GM21390 (cell line): ENCODE results near the gene RTP1.
"Not testable (repeated sequence)": the region's sequence is repeated elsewhere in the genome, so short reads cannot be mapped to it uniquely, and the experiment has no call there.

Source experiments
- ATAC-seq: cut with Tn5 transposase; IDR thresholded peaks from one replicate; pipeline ENCODE4 v1.9.1; 2021; ENCODE audit not compliant: unreplicated experiment

Gene RTP1, protein sequence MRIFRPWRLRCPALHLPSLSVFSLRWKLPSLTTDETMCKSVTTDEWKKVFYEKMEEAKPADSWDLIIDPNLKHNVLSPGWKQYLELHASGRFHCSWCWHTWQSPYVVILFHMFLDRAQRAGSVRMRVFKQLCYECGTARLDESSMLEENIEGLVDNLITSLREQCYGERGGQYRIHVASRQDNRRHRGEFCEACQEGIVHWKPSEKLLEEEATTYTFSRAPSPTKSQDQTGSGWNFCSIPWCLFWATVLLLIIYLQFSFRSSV

DNA sequence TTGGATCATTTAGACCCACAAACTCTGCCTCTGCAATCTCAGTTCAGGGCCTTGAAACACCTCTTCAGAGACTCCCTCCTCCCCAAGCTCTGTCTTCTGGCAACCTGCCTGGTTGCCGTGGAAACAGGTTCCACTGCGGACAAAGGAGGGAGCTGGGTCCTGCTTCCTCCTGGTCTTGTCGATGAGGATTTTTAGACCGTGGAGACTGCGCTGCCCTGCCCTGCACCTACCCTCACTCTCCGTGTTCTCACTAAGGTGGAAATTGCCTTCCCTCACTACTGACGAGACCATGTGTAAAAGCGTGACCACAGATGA is at the start of gene RTP1:
Gene RTP1, plus strand, starts transcription at position 152 of the 315 bp plus-strand sequence. Its CDS starts 30 bp downstream, at position 182.
- ATAC-seq, result no peak

DNA sequence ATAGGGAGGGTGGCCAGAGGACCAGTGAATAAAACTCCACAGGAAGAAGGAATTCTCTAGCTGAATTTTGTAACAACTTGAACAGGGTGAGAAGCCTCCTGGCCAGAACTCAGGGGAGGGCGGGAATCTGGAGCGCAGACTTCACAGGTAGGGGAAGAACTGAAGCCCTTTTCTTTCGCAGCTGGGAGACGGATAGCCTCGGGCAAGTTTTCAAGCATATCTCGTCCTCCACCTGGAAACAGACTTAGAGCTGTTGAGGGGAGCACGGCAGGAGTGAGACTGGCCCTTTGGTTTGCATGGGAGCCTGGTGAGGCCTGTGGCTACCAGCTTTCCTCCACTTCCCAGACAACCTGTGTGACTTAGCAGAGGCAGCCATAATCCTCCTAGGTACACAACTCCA is 47.1 kb upstream of the RTP1 start:
- no peak for ATAC-seq

DNA sequence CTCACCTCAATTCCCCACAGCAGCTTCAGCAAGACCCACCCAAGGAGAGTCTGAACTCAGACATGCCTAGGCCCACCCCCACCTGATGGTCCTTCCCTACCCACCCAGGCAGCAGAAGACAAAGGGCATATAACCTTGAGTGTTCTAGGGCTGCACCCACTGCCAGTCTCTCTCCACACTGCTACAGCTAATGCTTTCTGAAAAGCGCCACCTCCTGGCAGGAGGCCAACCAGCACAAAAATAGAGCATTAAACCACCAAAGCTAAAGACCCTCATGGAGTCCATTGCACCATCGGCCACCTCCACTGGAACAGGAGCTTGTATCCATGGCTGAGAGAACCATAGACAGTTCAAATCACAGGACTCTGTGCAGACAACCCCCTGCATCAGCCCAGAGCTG is 46.7 kb upstream of the RTP1 start:
- no peak for ATAC-seq

DNA sequence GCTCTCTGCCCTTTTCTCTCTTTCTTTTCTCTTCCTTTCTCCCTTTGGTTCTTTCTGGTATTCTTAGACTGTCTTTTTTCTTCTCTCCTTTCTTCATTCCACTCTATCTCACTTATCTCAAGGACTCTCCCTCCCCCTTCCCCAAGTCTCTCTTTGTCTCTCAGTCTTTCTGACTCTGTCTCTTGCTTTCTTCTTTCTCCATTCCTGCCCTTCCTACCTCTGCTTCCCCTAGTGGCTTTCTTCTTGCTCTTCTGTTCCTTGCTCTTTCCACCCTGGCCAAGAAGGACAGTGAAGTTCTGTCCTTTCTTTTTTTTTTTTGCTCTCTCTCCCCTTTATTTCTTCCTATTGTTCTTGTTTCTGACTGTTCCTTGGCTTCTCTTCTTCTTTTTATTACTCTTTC is 35.7 kb upstream of the RTP1 start:
- ATAC-seq, result no peak

DNA sequence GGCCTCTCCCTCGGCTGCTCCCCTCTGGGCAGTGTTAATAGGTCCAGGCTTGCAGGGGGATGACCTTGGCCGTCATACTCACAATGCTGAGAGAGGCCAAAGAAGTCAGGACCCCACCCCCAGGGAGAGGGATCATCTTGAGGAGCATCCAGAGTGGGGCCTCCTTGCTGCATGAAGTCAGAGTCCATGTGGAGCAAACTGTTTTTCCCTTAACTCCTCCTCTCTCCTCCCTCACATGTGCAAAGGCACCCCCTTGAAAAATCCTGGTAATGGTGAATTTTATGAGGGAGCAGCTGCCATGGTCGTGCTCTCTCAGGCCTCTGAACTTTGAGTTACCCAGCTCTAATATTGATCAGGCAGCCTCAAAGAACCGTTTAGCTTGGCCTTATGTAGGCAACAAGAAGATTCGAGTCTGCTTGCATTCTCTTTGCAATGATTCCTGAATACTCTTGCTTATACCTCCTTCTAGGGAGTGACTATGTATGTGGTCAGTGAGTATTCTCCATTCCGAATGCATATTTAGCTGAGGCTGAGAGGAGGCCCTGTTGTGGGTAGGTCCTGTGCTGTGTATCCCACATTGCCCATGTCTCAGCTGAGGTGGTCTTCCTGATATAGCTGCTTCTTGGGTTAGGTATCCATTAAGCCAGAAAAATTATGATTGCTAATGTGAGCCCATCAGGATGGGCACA is 34.9 kb upstream of the RTP1 start:
- no peak for ATAC-seq

DNA sequence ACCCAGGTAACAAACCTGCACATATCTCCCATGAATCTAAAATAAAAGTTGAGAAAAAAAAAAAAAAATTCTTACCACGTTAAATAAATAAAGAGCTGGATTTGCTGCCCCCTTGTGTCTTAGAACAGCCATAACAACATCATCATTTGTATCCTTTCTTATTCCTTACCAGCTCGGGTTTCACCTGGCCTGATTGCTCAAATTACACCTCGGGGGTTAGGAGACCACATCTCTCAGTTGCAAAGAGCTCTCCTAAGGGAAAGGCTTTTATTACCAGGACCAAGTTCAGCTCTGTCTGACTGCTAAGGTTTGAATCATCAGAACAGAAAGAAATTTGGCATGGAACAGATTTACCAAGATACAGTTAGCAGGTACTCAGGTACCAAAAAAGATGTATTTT is 32.1 kb upstream of the RTP1 start:
- no peak for ATAC-seq

DNA sequence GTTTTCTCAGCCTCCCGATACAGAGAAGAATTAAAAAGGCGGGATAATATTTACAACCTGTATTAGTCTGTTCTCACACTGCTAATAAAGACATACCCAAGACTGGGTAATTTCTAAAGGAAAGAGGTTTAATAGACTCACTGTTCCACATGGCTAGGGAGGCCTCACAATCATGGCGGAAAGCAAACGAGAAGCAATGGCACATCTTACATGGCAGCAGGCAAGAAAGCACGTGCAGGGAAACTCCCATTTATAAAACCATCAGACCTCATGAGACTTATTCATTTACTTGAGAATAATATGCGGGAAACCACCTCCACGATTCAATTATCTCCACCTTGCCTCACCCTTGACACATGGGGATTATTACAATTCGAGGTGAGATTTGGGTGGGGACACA is 30.5 kb upstream of the RTP1 start:
- no peak for ATAC-seq

DNA sequence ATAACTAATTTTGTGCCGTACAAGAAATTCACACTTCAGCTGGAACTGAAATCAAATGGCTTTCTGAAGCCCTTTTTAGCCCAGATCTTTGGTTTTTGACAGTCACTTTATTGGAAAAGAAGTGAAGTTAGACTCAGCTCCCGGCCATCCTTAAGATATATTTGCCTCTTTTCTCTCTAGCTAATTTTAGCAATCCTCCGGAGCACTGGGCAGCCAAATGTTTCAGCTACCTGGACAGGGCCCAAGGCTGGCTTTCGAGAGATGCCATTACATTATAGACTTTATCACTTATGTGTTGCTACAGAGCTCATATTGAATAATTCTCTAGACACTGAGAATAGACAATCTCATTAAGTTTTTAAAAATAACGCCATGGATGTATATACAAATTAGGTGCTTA is 29.5 kb upstream of the RTP1 start:
- no peak for ATAC-seq

DNA sequence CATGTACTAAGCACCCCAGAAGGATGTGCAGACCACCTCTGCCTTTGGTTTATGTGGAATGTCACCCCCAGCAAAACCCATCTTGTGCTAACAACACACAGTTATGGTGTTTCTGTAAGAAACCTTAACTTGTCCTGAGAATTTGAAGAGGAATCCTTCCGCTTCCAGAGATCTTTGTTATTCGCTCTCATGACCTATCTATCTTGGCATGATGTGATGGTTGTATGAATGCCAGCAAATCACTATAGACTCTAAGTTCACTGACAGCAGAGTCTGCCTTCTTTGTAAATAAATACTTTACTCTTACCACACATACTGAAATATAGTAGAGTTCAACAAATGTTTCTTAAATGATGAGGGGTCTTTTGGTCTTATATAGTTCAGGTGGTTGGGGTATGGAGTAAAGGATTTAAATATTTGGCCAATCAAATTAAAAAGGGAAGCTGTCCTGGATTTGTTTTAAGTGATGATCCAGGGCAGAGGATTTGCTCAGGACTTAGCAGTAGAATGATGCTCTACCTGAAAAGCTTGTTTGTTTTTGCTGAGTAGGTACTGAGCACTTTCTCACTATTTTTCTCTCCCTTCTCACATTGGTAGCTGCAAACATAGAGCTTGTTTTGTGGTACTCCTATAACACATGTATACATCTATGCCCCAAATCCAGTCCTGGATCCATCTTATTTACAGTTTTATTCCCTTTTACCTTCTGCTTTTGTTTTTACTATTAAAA is 27.9 kb upstream of the RTP1 start:
- no peak for ATAC-seq

DNA sequence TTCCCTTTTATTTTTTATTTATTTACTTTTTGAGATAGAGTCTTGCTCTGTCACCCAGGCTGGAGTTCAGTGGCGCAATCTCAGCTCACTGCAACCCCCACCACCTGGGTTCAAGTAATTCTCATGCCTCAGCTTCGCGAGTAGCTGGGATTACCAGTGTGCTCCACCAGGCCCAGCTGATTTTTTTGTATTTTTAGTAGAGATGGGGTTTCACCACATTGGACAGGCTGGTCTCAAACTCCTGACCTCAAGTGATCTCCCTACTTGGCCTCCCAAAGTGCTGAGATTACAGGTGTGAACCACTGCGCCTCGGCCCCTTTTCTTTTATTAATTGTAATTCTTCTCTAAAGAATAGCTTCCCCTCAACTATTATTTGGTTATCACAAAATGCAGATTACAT is 26.4 kb upstream of the RTP1 start:
- ATAC-seq, result not testable (repeated sequence)

DNA sequence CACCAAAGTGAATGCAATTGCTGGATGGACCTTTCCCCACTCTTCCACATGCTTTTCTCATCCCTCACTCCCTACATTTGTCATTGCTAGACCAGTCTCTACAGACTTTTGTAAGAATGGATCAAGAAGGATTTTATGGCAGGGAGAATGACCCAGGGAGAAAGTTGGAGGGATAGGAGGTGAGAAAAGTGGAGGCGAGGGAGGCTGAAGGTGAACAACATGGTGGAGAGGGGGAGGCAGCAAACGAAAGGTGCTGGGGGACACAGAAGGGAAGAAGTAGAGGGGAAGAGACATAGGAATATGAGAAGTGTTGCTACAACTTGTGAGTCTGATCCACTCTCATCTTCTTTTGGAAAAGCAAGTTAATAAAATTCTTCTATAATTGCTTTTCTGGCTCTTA is 24.4 kb upstream of the RTP1 start:
- no peak for ATAC-seq

DNA sequence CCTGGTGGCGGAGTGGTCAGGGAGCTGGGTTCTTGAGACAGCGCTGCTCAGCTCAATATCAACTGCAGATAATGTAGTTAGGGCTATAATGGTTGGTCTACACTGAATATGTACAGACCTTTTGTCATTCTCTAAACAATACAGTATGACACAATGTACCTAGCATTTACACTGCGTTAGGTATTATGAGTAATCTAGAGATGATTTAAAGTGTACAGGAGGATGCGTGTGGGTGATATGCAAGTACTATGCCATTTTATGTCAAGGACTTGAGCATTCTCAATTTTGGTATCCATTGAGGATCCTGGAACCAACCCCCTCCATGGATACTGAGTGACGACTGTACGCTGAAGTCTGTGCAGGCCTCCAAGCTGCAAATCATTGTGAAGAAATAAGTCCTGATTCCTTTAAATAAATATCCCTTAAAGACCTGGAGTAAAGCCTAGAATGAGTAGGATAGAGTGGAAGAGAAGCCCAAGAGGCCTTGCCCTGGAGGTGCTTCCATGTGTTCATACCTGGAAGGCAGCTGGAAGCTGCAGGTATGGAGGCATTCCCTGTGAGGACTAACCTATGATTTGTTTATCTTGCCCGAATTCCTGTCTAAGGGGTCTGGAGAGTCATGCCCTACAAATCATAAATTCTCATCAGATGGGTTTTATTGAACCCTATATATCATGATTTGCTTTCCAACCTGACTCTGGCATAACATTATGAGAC is 15.7 kb upstream of the RTP1 start:
- ATAC-seq, result no peak

DNA sequence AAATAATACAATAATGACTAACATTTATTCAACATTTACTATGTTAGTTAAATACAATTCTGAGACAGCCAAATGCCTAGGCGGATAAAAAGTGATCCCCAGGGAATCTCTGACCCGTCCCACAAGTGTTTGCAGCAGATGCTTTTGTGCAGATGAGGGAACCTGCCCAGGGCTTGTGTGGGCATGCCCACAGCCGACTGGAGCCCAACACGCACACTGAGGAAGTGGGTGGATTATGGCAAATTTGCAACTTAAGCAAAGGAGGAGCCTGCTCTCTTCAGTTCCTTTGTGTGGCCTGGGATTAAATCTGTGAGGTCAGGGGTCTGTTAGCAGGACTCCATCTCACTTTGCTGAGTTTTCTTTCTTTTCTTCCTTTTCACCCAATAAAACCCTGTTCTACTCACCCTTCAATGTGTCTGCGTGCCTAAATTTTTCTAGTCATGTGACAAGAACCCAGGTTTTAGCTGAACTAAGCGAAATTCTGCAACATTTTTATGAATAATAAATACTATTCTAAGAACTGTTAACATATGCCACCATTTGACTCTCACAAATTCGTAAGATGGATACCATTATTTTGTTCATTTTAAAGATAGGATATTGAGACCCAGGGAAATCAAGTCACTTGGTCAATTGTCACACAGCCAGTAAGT is 13.9 kb upstream of the RTP1 start:
- ATAC-seq, result peak; percentile 67

DNA sequence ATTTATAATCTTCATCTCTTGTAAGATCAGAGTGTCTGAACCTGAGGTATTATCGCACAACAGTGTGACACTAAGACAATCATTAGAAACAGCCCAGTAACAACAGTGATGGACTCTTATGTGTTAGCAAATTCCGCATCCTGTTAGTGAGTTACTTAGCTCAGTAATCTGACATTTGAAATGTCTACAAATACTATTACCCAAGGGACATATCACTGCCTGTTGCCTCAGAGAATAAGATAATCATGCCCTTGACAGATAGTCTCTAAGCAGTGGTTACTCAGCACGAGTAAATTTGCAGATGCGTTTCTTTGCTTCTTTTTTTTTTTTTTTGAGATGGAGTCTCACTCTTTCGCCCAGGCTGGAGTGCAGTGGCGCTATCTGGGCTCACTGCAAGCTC is 13.4 kb upstream of the RTP1 start:
- no peak for ATAC-seq

DNA sequence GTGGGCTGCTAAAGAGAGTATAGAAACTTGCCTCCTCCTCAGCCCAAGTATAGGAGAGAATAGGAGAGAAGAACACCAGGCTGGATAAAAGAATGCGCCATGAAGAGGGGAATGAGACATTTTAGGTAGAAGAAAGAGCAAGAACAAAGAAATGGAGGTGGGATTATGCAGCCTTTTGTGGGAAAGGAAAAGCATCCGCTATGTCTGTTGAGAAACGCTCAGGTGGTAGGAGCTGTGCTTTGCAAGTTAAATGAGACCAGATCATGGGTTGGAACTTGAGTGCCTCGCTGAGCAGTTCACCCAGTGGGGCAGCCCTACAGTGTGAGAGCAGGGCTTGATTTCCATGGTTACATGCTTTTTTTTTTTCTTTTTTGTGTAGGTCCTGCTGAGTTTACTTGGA is 11.5 kb upstream of the RTP1 start:
- no peak for ATAC-seq

DNA sequence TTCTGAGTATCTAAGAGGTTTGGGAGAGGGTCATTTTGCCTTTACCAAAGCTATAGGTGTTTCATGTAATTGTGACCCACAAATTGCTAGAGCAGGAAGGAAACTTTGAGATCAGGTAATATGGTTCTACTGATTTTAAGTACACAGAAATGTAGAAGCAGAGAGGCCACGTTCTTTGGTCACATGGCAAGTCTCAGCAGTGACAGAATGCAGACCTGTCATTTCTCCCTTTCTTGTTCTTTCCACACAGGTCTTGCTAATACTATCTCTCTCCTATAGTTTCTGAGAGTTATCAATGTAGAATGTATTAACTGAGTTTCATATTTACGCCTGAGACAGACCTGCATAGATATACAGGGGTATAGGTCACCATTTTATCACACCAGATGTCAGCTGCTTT is 10.9 kb upstream of the RTP1 start:
- no peak for ATAC-seq

DNA sequence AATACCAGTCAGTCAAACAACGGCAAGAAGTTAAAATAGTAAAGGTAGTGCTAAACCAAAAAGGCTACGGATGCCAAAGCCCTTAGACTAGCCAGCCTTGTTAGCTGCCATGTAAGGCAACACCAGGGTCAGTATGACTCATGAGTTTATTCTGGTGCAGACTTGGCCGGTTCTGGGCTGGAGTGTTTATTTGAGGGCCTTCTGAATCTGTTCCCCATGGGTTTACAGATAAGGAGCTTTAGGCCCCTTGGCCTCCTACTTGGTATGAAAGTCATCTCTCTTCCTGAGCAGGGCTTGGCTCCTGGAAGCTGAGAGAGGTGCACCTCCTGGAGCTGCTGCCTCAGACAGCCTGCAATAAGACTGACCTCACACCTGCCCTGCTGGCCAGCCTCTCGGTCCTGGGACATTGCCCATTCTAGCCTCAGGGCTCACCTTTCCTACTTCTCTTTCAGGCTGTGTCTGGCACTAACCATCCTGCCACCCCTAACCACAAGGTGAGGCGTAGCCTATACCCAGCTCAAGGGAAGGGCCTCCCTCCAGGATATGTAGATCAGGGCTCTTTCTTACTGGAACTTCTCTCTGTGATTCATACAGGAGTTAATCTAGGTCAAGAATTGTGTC is 10.4 kb upstream of the RTP1 start:
- ATAC-seq, result no peak

DNA sequence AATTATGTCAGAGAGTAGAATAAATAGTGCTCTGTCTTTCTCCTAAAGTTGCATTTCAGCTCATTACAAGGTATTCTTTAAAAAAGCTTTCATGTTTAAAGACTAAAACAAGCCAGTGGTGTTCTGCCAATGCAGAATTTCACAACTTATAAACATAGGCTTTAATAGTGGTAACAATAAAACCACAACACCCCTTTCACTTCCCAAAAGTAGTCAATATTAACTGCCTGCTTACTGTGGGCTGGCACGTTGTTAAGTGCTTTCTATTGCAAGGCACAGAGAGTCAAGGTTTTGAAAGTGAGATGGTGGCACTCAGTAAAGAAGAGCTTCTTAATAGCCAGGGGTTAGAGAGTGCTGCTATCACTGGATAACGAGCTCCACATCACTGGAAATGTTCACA is 8.4 kb upstream of the RTP1 start:
- ATAC-seq, result no peak

DNA sequence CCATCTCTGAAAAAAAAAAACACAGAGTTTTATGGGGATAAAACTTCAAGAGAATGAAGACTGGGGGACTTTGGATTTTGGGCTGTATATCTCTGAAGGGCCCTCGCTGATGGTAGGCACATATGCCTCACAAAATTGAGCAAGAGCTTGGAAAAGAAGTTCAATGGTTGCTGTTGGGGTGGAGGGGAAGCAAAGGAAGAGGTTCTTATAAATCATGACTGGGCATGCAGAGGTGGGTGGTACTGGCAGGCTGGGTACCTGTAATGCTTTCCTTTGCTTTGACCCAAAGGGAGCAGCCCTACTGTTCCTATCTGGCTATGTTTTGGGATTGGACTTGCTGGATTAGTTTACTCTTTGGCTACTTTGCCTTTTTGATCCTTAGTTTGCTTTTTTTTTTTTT is 6.0 kb upstream of the RTP1 start:
- ATAC-seq, result no peak

DNA sequence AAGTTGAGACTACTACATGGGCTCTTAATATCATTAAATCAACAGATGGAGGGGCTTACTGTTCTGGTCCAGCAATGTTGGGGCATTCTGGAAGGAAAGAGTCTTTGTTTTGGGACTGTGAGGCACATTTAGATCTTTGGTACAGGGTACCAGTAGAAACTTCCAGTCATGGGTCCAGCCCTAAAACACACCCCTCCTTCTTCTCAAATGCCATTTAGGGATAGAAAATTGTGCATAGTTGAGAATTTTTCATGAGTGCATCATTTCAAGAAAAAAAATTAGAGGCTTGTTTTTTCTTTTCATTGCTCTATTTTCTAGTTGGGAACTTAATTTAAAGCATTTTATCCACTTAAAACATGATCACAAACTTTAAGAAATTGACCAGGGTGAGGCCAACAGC is 4.1 kb upstream of the RTP1 start:
- no peak for ATAC-seq
